Measurements from ENCODE around the gene ZNF74.
"Not testable (repeated sequence)": the region's sequence is repeated elsewhere in the genome, so short reads cannot be mapped to it uniquely, and the experiment has no call there.

The ZNF74 gene

GRCh38 chr22:20393705-20394476 lies at the start of gene ZNF74:
TSS of gene ZNF74 (plus strand) at chr22:20394151. CDS start at chr22:20394629, 478 bp downstream.
- DNase-seq: peak; percentile 87 to 89

- DNase-seq: not testable (repeated sequence)
Measured at GRCh38 chr22:20346553-20346952, 47.4 kb upstream of the ZNF74 start.

- not testable (repeated sequence) for DNase-seq
Measured at GRCh38 chr22:20352536-20352935, 41.4 kb upstream of the ZNF74 start.

- DNase-seq: no peak
Measured at GRCh38 chr22:20354238-20354975, 39.5 kb upstream of the ZNF74 start.

GRCh38 chr22:20355939-20356636 lies 37.9 kb upstream of the ZNF74 start:
- not testable (repeated sequence) for DNase-seq

GRCh38 chr22:20356906-20357305 lies 37.0 kb upstream of the ZNF74 start:
- DNase-seq: not testable (repeated sequence)

GRCh38 chr22:20357967-20358366 lies 36.0 kb upstream of the ZNF74 start:
- DNase-seq: not testable (repeated sequence)

- not testable (repeated sequence) for DNase-seq
Measured at GRCh38 chr22:20358503-20359239, 35.3 kb upstream of the ZNF74 start.

GRCh38 chr22:20360261-20360660 lies 33.7 kb upstream of the ZNF74 start:
- DNase-seq: not testable (repeated sequence)

GRCh38 chr22:20360866-20361751 lies 32.8 kb upstream of the ZNF74 start:
- DNase-seq: not testable (repeated sequence)

GRCh38 chr22:20361752-20362229 lies 32.2 kb upstream of the ZNF74 start:
- not testable (repeated sequence) for DNase-seq

- DNase-seq: not testable (repeated sequence)
Measured at GRCh38 chr22:20362403-20362802, 31.5 kb upstream of the ZNF74 start.

- DNase-seq: not testable (repeated sequence)
Measured at GRCh38 chr22:20364335-20365260, 29.4 kb upstream of the ZNF74 start.

GRCh38 chr22:20366841-20367240 lies 27.1 kb upstream of the ZNF74 start:
- not testable (repeated sequence) for DNase-seq

GRCh38 chr22:20368875-20369274 lies 25.1 kb upstream of the ZNF74 start:
- DNase-seq: not testable (repeated sequence)

GRCh38 chr22:20371687-20372086 lies 22.3 kb upstream of the ZNF74 start:
- DNase-seq: not testable (repeated sequence)

GRCh38 chr22:20372406-20372854 lies 21.5 kb upstream of the ZNF74 start:
- not testable (repeated sequence) for DNase-seq

GRCh38 chr22:20373195-20373706 lies 20.7 kb upstream of the ZNF74 start:
- DNase-seq: not testable (repeated sequence)

- not testable (repeated sequence) for DNase-seq
Measured at GRCh38 chr22:20374130-20374529, 19.8 kb upstream of the ZNF74 start.

GRCh38 chr22:20376281-20376680 lies 17.7 kb upstream of the ZNF74 start:
- DNase-seq: not testable (repeated sequence)
